ENCODE measurements around the gene DNASE1L2. TPM values are rescaled to one million over a fixed set of nuclear protein-coding genes. Genes with fewer than 3 reads are reported as not detected.

Gene DNASE1L2
- total RNA-seq, 4 donors from 2014 or later = 0.34 to 0.82 TPM; not detected in 2

DNA sequence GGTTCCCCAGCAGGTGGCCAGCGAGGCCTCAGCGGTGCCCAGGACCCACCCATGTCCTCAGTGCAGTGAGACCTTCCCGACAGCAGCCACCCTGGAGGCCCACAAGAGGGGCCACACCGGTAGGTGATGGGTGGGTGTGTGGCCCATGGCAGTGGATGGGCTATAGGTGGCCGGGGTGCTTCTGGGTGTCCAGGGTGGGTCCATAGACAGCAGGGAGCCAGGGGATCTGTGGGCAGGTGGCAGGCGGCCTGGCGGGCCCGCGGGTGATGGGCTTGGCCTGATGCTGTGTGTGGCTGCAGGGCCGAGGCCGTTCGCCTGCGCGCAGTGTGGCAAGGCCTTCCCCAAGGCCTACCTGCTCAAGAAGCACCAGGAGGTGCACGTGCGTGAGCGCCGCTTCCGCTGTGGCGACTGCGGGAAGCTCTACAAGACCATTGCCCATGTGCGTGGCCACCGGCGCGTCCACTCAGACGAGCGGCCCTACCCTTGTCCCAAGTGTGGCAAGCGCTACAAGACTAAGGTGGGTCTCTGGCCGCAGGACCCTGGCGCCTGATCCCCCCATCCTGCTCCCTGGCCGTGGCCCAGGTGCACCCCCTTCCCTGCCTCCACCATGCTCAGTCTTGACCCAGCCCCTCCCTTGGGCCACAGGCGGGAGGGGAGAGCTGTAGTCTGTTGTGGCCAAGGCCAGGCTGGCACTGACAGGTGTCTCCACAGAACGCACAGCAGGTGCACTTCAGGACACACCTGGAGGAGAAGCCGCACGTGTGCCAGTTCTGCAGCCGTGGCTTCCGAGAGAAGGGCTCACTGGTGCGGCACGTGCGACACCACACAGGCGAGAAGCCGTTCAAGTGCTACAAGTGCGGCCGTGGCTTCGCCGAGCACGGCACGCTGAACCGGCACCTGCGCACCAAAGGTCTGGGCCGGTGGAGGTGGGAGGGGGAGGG lies 2.1 kb upstream of the DNASE1L2 start:
- TF ChIP-seq, protein P1, sequence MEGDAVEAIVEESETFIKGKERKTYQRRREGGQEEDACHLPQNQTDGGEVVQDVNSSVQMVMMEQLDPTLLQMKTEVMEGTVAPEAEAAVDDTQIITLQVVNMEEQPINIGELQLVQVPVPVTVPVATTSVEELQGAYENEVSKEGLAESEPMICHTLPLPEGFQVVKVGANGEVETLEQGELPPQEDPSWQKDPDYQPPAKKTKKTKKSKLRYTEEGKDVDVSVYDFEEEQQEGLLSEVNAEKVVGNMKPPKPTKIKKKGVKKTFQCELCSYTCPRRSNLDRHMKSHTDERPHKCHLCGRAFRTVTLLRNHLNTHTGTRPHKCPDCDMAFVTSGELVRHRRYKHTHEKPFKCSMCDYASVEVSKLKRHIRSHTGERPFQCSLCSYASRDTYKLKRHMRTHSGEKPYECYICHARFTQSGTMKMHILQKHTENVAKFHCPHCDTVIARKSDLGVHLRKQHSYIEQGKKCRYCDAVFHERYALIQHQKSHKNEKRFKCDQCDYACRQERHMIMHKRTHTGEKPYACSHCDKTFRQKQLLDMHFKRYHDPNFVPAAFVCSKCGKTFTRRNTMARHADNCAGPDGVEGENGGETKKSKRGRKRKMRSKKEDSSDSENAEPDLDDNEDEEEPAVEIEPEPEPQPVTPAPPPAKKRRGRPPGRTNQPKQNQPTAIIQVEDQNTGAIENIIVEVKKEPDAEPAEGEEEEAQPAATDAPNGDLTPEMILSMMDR (IDR thresholded peaks at IDR 0.05; ENCODE audit: low read depth) = no peak

DNA sequence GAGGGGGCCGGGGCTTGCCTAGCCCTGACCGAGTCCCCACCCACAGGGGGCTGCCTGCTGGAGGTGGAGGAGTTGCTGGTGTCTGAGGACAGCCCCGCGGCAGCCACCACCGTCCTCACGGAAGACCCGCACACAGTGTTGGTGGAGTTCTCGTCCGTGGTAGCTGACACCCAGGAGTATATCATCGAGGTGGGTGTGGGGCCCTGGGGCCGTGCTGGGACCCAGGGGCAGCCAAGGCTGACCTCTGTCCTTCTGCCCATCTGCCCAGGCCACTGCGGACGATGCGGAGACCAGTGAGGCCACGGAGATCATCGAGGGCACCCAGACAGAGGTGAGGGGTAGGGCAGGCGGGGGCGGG lies 1.5 kb upstream of the DNASE1L2 start:
- TF ChIP-seq, protein P1 (IDR thresholded peaks at IDR 0.05; ENCODE audit: low read depth) = no peak

DNA sequence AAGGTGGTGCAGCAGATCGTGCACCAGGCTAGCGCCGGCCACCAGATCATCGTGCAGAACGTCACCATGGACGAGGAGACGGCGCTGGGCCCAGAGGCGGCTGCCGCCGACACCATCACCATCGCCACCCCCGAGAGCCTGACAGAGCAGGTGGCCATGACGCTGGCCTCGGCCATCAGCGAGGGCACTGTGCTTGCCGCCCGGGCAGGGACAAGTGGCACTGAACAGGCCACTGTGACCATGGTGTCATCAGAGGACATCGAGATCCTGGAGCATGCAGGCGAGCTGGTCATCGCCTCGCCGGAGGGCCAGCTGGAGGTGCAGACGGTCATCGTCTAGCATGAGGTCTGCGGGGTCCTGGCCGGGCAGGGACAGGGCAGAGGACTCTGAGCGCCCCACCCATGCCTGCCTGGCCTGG lies 1.0 kb upstream of the DNASE1L2 start:
- TF ChIP-seq, protein P1 (IDR thresholded peaks at IDR 0.05; ENCODE audit: low read depth) = no peak

DNA sequence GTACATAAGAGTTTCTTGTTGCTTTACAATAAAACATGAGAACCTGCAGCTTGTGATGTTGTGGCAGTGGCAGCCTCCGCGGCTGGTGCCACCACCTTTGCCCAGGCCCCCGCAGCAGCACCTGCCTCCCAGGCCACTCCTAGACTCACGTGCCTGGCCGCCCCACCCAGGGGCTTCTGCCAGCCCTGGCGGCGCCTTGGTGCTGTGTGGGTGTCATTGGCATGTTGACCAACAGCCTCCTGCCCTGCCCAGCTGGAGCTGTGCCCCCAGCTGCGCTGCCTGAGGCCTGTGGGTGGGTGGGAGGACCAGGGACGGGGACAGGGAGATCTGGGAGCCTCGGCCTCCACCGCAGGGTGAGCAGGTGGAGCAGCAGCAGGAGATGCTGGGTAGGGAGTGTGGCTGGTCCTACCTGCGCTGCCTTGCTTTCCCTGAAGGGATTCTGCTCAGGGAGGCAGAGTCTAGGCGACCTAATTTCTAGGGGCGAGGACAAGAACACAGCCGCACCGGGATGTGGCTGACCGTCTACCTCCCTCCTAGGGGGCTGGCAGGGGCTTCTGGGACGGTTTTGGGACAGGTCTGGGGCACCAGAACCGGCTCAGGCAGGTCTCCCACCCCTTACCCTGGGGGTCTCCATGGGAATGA lies 428 bp upstream of the DNASE1L2 start:
- TF ChIP-seq, protein P1 (IDR thresholded peaks at IDR 0.05; ENCODE audit: low read depth) = no peak

DNA sequence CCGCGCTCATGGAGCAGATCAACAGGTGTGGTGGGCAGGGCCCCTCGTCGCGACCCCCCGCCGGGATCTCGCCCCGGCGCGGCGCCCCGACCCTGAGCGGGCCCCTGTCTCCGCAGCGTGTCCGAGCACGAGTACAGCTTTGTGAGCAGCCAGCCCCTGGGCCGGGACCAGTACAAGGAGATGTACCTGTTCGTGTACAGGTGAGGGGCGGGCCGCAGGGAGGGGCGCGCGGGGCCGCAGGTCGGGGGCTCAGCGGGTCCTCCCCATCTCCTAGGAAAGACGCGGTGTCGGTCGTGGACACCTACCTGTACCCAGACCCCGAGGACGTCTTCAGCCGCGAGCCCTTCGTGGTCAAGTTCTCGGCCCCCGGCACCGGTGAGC lies 848 bp downstream of the DNASE1L2 start:
- TF ChIP-seq, protein P1 (IDR thresholded peaks at IDR 0.05; ENCODE audit: low read depth) = no peak

DNA sequence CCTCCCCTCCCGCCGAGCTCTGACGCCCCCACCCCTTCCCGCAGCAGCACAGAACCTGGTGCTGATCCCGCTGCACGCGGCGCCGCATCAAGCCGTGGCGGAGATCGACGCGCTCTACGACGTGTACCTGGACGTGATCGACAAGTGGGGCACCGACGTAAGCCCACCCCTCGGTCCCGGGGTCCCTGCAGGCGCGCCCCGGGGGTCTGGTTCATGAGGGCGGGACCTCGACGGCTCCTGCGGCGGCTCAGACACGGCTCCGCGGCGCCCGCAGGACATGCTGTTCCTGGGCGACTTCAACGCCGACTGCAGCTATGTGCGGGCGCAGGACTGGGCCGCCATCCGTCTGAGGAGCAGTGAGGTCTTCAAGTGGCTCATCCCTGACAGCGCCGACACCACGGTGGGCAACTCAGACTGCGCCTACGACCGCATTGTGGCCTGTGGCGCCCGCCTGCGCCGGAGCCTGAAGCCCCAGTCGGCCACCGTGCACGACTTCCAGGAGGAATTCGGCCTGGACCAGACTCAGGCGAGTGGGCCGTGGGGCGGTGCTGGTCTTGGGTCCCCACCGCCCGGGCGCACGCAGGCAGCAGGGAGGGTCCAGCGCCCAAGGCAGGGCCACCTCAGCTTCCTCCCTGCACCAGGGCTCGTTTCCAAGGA lies 1.4 kb downstream of the DNASE1L2 start:
- TF ChIP-seq, protein P1 (IDR thresholded peaks at IDR 0.05; ENCODE audit: low read depth) = no peak

Data from subcutaneous adipose tissue (tissue), 4 donors.